Measurements from ENCODE around the gene AQP1.

The AQP1 gene

GRCh38 chr7:30918676-30919075 lies 7.0 kb downstream of the AQP1 start:
- DNase-seq (ENCODE audit: low spot score) (no peak), FAIRE-seq (no peak)

GRCh38 chr7:30920021-30920583 lies 8.4 kb downstream of the AQP1 start:
- DNase-seq (ENCODE audit: low spot score) (no peak), FAIRE-seq (no peak)

- FAIRE-seq: no peak
- DNase-seq (ENCODE audit: low spot score): no peak
These were observed 9.2 kb downstream of the AQP1 start for GRCh38 chr7:30920584-30921539.

GRCh38 chr7:30921540-30922401 lies 10.1 kb downstream of the AQP1 start:
- FAIRE-seq (no peak), DNase-seq (ENCODE audit: low spot score) (no peak)

- FAIRE-seq: no peak
- no peak for DNase-seq (ENCODE audit: low spot score)
These were observed 10.9 kb downstream of the AQP1 start for GRCh38 chr7:30922596-30922995.

GRCh38 chr7:30923009-30923773 lies 11.5 kb downstream of the AQP1 start:
- no peak for DNase-seq (ENCODE audit: low spot score)
- no peak for FAIRE-seq

- DNase-seq (ENCODE audit: low spot score) (no peak), FAIRE-seq (no peak)
These were observed 12.2 kb downstream of the AQP1 start for GRCh38 chr7:30923774-30924413.

GRCh38 chr7:30924624-30925023 lies 13.0 kb downstream of the AQP1 start:
- DNase-seq (ENCODE audit: low spot score) (no peak), FAIRE-seq (no peak)

GRCh38 chr7:30925117-30925516 lies 13.5 kb downstream of the AQP1 start:
- no peak for FAIRE-seq
- DNase-seq (ENCODE audit: low spot score): no peak

GRCh38 chr7:30925913-30926312 lies 14.3 kb downstream of the AQP1 start:
- DNase-seq (ENCODE audit: low spot score) (no peak), FAIRE-seq (no peak)

- FAIRE-seq (no peak), DNase-seq (ENCODE audit: low spot score) (no peak)
These were observed 14.7 kb downstream of the AQP1 start for GRCh38 chr7:30926313-30926712.

GRCh38 chr7:30927040-30927439 lies 15.4 kb downstream of the AQP1 start:
- no peak for DNase-seq (ENCODE audit: low spot score)
- FAIRE-seq: no peak

- no peak for FAIRE-seq
- no peak for DNase-seq (ENCODE audit: low spot score)
These were observed 15.9 kb downstream of the AQP1 start for GRCh38 chr7:30927559-30927958.

GRCh38 chr7:30928254-30928872 lies 16.7 kb downstream of the AQP1 start:
- DNase-seq (ENCODE audit: low spot score): no peak
- FAIRE-seq: no peak

GRCh38 chr7:30929686-30930085 lies 18.0 kb downstream of the AQP1 start:
- FAIRE-seq (no peak), DNase-seq (ENCODE audit: low spot score) (no peak)

- DNase-seq (ENCODE audit: low spot score) (no peak), FAIRE-seq (no peak)
These were observed 19.0 kb downstream of the AQP1 start for GRCh38 chr7:30930621-30931020.

GRCh38 chr7:30931161-30931928 lies 19.7 kb downstream of the AQP1 start:
- FAIRE-seq (no peak), DNase-seq (ENCODE audit: low spot score) (no peak)

GRCh38 chr7:30931929-30932540 lies 20.4 kb downstream of the AQP1 start:
- DNase-seq (ENCODE audit: low spot score) (no peak), FAIRE-seq (no peak)

GRCh38 chr7:30932562-30932961 lies 20.9 kb downstream of the AQP1 start:
- no peak for FAIRE-seq

More at GRCh38 chr7:30932562-30932961, 20.9 kb downstream of the AQP1 start:
- no peak for DNase-seq (ENCODE audit: low spot score)

Data from RCC 7860 (cell line).